Activated CD8-positive, alpha-beta memory T cell treated with anti-CD3 and anti-CD28 coated beads, Interleukin-2, amount 50 U/mL, for 24 hours (primary cell): Measurements from ENCODE around the gene ATP8A1.

Experiments
- DNase-seq: peaks from one replicate; pipeline ENCODE4 v3.0.0-alpha.2; 2020; ENCODE audit errors: extremely low read depth

The ATP8A1 gene

DNA sequence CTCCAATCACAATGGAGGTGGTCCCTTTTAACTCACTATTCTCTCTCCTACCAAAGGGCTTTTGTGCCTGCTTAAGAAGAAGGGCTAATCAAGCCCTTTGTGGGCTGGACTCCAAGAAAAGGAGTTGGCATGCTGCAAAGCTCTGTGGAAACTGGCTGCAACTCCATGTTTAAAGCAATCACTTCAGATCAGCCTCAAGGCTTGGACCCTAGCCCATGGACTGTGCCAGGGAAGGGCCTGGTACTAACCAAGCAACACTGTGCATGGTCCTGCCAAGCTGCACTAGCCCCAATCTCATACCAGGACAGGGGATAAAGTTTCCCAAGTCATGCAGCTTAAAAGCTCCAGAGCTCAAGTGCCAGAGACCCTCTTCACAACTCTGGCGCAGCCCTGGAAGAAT, 86.7 kb downstream of the ATP8A1 start:
- DNase-seq: no peak

DNA sequence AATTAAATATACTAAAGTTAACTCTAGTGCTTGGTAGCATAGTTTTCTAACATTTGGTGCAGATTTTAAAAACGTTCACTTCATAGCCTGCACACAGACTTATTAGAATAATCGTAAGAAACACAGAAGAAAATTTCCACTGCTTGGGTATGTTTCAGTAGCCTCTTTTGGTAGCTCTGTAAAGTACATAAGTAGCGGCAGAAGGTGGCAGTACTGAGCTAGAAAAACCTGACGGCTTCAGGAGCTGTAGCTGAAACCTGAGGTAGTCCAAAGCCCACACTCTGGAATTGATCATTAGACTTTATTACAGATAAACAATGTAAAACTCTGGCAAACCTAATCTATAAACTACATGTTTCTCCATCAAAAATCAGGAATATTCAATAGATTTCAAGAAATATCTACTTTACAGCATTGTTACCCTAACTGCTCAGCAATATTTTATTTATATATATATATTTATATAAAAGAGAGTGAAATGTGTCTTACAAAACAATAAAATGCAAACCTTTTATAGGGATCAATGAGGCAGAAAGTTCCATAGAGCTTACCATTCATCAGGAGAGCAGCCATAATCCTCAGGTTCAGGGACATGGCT, 88.2 kb downstream of the ATP8A1 start:
- DNase-seq: peak; percentile 30

DNA sequence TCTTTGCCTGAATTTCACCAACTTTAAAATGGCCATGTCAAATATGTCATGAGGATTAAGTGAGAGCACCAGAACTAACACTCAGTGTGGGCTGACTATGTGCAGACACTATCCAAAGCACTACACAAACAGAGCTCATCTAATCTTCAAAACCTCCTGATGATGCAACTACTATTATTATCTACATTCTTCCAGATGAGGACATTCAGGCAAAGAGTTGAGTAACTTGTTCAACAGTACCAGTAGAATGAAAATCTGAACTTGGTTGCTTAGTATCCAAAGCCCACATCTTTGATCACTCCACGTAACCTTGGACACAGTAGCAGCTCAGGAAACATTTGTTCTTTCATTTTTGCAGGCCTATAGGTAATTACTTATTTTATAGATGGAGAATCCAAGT, 90.1 kb downstream of the ATP8A1 start:
- DNase-seq: no peak

DNA sequence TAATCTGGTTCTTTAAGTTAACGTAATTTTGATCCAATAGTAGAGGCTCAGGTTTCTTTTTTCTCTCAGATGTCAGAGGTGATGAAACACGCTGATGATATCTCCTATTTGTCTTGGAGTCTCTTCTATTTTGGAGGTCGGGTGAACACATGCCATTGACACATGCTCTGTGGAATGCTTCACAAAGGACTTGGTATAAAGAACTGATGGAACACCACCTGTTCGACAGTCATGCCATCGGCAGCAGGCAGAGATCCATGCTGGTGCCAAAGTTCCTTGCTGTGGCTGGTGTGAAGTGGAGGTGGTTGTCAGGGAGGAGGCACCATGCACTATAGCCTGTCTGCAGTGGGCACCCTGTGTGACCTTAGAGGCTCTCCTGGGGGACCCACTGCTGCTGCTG, 94.9 kb downstream of the ATP8A1 start:
- no peak for DNase-seq

DNA sequence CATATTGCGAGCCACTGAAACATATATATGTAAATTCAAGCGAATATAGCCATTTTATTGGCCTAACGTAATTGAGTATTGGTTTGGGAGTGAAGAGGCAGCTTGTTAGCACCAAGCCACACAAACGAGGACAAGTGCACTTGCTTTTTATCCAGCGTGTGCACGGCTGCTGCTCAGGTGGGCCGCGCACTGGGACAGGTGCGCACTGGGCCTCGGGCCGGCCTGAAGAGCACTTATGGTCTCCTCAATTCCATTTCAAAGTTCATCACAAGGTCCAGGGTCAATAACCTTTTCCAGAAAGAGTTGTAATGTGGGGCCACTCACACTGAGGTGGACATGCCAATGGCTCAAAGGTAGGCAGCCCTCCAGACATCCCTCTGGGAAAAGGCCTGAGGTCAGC, 95.9 kb downstream of the ATP8A1 start:
- DNase-seq: no peak

GRCh38 chr4:42560467-42560861, 96.4 kb downstream of the ATP8A1 start:
- no peak for DNase-seq

DNA sequence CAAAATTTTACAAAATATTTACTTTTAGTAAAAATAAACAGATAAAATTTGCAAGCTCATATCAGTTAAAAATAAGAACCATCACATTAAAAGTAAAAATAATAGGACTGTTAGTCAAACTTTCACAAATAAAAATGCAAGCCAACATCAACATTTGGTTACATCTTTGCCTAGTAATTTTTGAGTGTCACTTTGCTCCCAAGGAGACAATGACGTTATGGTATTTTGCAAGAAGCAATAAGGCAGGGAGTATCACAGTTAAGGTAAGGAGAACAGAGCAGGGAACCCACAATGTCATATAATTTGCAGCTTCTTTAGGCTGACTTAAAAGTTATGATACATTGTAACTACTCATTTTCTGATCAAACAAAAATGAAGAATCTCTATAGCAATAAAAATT, 98.7 kb downstream of the ATP8A1 start:
- no peak for DNase-seq

- DNase-seq: no peak
Observed at GRCh38 chr4:42555828-42556227, 101.1 kb downstream of the ATP8A1 start.

DNA sequence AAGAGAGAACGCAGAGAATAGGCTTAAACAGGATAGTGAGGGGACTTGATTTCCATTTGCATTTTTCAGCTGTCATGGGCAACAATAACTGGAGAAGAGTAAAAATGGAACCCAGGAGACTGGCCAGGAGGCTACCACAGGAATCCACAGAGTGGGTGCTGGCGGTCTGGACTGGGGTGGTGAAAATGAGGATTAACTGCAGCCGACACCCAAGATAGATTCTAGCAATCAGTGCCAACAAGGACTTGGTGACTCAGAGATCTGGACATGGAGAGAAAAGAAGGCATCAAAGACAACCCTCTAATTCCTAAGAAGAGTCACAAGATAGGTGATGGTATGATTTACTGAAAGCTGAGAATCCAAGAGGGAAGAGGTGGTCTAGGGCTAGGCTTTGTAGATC, 102.8 kb downstream of the ATP8A1 start:
- DNase-seq: no peak

- DNase-seq: no peak
Observed at GRCh38 chr4:42549896-42550295, 107.0 kb downstream of the ATP8A1 start.

GRCh38 chr4:42547805-42548204, 109.1 kb downstream of the ATP8A1 start:
- no peak for DNase-seq

DNA sequence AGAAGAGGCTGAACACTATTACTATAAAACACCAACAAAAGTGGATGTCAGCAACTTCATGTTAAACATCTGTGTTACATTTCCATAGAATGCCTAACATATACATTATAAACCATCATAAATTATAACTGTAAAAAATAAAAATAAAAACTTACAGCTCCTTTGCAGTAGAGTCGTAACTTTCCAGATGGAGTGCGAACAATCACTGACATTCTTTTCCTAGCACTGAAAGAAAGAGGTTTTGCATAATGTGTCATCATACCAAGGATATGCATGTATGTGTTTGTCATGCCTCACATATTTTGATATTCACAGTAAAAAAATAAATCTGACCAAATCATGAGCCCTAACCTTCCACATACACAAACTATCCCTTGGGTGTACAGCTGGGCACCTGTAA, 113.1 kb downstream of the ATP8A1 start:
- no peak for DNase-seq

- no peak for DNase-seq
Observed at GRCh38 chr4:42543126-42543525, 113.8 kb downstream of the ATP8A1 start.

- no peak for DNase-seq
Observed at GRCh38 chr4:42541647-42542046, 115.3 kb downstream of the ATP8A1 start.

- no peak for DNase-seq
Observed at GRCh38 chr4:42533042-42533441, 123.9 kb downstream of the ATP8A1 start.

GRCh38 chr4:42531341-42532030, 125.4 kb downstream of the ATP8A1 start:
- DNase-seq: no peak

GRCh38 chr4:42523066-42523718, 133.7 kb downstream of the ATP8A1 start:
- DNase-seq: no peak

- DNase-seq: peak; percentile 15
Observed at GRCh38 chr4:42519803-42520417, 137.0 kb downstream of the ATP8A1 start.

DNA sequence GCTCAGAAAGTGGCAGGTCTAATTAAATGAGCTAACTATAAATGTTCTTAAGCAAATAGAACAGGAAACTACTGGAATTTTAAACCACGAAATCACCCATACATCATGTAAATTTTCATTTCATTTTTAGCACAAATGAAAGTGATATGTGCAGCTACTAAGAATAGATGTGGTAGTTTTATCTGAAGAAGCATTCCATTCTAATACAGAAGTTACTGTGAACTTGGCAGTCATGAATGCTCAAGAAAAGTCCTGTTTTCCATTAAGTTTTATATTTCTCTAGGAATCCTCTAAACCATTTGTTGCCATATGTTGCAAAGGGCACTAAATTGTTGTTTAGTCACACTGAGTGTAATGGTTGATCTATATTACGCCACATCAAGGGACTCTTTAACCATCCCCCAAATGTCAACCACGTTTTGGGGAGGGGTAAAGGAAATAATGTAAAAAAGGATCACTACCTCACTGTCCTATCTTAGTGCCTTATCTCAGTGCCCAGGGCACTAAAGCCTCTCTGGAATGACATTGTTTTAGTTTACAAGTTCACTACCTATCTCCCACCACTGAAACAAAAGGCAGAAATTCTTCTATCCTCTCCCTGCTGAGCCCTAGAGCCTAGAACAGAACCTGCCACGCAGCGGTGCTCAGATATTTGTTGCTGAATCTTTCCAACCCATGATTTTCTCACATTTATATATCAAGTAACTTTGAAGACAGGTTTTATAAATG, 141.6 kb downstream of the ATP8A1 start:
- no peak for DNase-seq

GRCh38 chr4:42513748-42514492, 143.0 kb downstream of the ATP8A1 start:
- DNase-seq: no peak

GRCh38 chr4:42512226-42512625, 144.7 kb downstream of the ATP8A1 start:
- no peak for DNase-seq

- no peak for DNase-seq
Observed at GRCh38 chr4:42510225-42510624, 146.7 kb downstream of the ATP8A1 start.
